ENCODE data around the gene THRB.

The THRB gene

DNA sequence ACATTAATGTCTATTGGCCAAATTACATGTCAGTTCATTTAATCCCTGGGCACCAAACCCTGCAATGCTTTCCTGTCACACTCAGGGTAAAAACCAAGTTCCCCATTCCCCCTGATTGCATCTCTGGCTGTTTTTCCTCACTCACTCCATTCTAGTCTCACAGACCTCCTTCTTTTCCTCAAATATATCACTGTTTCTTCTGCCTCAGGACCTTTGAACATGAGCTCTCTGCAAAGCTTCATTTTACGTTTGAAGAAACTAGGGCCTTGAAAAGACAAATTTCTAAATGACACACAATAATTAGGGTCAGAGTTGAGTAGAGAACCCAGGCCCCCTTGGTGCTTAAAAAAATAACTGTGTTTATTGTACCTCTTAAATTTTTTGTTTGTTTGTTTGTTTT, 230.6 kb downstream of the THRB start:
- H4K5ac ChIP-seq (ENCODE audit: low read length): no peak overlapping the region
- H2AK5ac ChIP-seq (ENCODE audit: low read length): no peak overlapping the region
- H2BK15ac ChIP-seq (replicated peaks; ENCODE audit: low read depth): no peak overlapping the region
- no peak overlapping the region for H3K9ac ChIP-seq (ENCODE audit: low read length)
- H3K56ac ChIP-seq (ENCODE audit: low read length): no peak overlapping the region
- no peak overlapping the region for H3K4ac ChIP-seq (ENCODE audit: low read depth, low read length)
- no peak overlapping the region for H3K23ac ChIP-seq (ENCODE audit: low read length)
- WGBS (ENCODE audit: extremely low coverage, insufficient coverage, low lambda C conversion rate): no CpG with 5 or more reads among the region's 1 CpG
- no peak overlapping the region for H2BK120ac ChIP-seq (ENCODE audit: low read depth, low read length)
- no peak overlapping the region for H3K4me3 ChIP-seq (ENCODE audit: low read length)
- H3K4me1 ChIP-seq (ENCODE audit: control insufficient read depth, low read depth, low read length): no peaks in the 10 kb centered on the region
- no peak overlapping the region for H2BK5ac ChIP-seq (ENCODE audit: low read length)
- H3K79me2 ChIP-seq (ENCODE audit: control insufficient read depth, insufficient read depth, low read length): no peaks in the 10 kb centered on the region
- H3K4me2 ChIP-seq (ENCODE audit: low read length): no peak overlapping the region
- no peaks in the 10 kb centered on the region for H3K36me3 ChIP-seq (ENCODE audit: control insufficient read depth, insufficient read depth, low read length)
- H4K8ac ChIP-seq (ENCODE audit: low read depth, low read length): no peak overlapping the region
- H3K27me3 ChIP-seq (ENCODE audit: insufficient read depth, low read length, poor library complexity): no peaks in the 10 kb centered on the region
- no peak for DNase-seq
- H3K27ac ChIP-seq (ENCODE audit: low read depth, low read length): no peak overlapping the region
- H3K18ac ChIP-seq (ENCODE audit: low read length): no peak overlapping the region
- no peaks in the 10 kb centered on the region for H3K79me1 ChIP-seq (ENCODE audit: low read length)

DNA sequence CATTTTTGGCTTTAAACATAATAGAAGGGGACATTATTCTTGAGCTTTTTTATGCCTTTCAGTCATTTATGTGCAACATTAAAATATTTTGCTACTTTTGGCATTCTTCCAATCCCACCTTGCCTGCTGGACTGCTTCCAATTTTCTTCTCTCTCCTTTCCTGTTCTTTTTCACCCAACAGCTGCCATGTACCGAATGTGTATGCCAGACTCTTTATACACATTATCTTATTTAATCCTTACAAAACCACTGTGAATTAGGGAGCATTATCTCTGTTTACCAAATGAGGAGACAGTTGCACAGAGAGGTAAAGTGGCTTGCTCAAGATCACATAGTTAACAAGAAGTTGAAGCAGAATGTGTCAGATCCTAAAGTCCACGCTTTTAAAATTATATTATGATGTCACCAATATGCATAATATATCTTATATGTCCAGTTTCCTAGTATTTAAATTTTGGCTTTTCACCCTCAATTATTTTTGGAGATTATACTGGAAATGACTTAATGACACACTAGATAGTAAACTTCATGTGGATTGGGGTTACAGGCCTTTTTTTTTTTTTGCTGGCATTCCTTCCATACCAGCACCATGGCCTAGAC, 231.5 kb downstream of the THRB start:
- Histone ChIP-seq H2AK5ac (ENCODE audit: low read length) (no peak overlapping the region), H4K8ac (ENCODE audit: low read depth, low read length) (no peak overlapping the region), H2BK120ac (ENCODE audit: low read depth, low read length) (no peak overlapping the region), H4K5ac (ENCODE audit: low read length) (no peak overlapping the region), H3K4me3 (ENCODE audit: low read length) (no peak overlapping the region), H3K79me2 (ENCODE audit: control insufficient read depth, insufficient read depth, low read length) (no peaks in the 10 kb centered on the region), H3K4me2 (ENCODE audit: low read length) (no peak overlapping the region), H3K4me1 (ENCODE audit: control insufficient read depth, low read depth, low read length) (no peaks in the 10 kb centered on the region), H2BK15ac (replicated peaks; ENCODE audit: low read depth) (no peak overlapping the region), H3K4ac (ENCODE audit: low read depth, low read length) (no peak overlapping the region), H3K36me3 (ENCODE audit: control insufficient read depth, insufficient read depth, low read length) (no peaks in the 10 kb centered on the region), H3K27me3 (ENCODE audit: insufficient read depth, low read length, poor library complexity) (no peaks in the 10 kb centered on the region), H3K27ac (ENCODE audit: low read depth, low read length) (no peak overlapping the region), H2BK5ac (ENCODE audit: low read length) (no peak overlapping the region), H3K56ac (ENCODE audit: low read length) (no peak overlapping the region), H3K9ac (ENCODE audit: low read length) (no peak overlapping the region), H3K23ac (ENCODE audit: low read length) (no peak overlapping the region), H3K79me1 (ENCODE audit: low read length) (no peaks in the 10 kb centered on the region), H3K18ac (ENCODE audit: low read length) (no peak overlapping the region)
- no peak for DNase-seq
- no CpG with 5 or more reads among the region's 2 CpGs for WGBS (ENCODE audit: extremely low coverage, insufficient coverage, low lambda C conversion rate)

DNA sequence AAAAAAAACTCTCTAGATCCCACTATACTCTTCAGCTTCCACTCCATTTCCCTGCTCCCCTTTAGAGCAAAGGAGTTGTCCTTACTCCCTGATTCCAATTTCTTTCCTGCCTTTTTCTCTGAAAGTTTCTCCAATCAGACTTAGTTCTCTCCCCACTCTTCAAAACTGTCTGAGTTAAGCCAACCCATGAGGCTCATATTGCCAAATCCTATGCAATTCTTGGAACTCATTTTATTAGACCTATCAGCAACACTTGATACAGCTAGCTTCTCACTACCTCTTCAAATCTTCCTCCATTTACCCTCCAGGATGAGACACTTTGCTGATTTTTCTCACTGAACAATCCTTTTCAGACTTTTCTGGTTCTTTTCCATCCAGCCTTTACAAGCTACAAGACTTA, 233.1 kb downstream of the THRB start:
- Histone ChIP-seq H3K4ac (ENCODE audit: low read depth, low read length) (no peak overlapping the region), H4K5ac (ENCODE audit: low read length) (no peak overlapping the region), H2BK15ac (replicated peaks; ENCODE audit: low read depth) (no peak overlapping the region), H3K4me1 (ENCODE audit: control insufficient read depth, low read depth, low read length) (no peaks in the 10 kb centered on the region), H3K79me1 (ENCODE audit: low read length) (no peaks in the 10 kb centered on the region), H3K9ac (ENCODE audit: low read length) (no peak overlapping the region), H3K4me2 (ENCODE audit: low read length) (no peak overlapping the region), H2BK5ac (ENCODE audit: low read length) (no peak overlapping the region), H3K79me2 (ENCODE audit: control insufficient read depth, insufficient read depth, low read length) (no peaks in the 10 kb centered on the region), H3K27ac (ENCODE audit: low read depth, low read length) (no peak overlapping the region), H2AK5ac (ENCODE audit: low read length) (no peak overlapping the region), H3K27me3 (ENCODE audit: insufficient read depth, low read length, poor library complexity) (no peaks in the 10 kb centered on the region), H2BK120ac (ENCODE audit: low read depth, low read length) (no peak overlapping the region), H3K56ac (ENCODE audit: low read length) (no peak overlapping the region), H4K8ac (ENCODE audit: low read depth, low read length) (no peak overlapping the region), H3K4me3 (ENCODE audit: low read length) (no peak overlapping the region), H3K23ac (ENCODE audit: low read length) (no peak overlapping the region), H3K36me3 (ENCODE audit: control insufficient read depth, insufficient read depth, low read length) (no peaks in the 10 kb centered on the region), H3K18ac (ENCODE audit: low read length) (no peak overlapping the region)
- DNase-seq: no peak

DNA sequence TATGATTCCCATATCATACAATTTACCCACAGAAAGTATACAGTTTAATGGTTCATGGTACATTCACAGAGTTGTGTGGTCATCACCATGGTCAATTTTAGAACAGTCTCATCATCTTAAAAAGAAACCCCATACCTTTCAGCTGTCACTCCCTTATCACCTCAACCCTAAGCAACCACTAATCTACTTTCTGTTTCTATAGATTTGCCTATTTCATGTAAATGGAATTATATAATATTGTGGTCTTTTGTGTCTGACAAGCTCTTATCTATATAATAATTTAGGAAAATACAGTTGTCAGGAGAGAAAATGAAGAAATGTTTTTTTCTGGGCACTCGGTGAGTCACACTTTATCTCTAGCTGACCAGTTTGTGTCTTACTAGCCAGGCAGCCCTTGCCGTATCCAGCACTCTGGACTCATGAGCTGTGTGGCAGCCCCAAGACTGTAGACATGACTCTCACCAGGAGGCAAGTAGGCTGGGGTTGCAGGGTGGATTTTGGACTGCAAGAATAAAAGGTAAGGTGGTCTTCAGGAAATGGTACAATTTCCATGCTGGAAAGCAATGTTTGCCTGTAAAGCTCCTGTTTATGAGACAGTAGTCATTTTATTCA, 234.6 kb downstream of the THRB start:
- Histone ChIP-seq H3K9ac (ENCODE audit: low read length) (no peak overlapping the region), H3K18ac (ENCODE audit: low read length) (no peak overlapping the region), H3K56ac (ENCODE audit: low read length) (no peak overlapping the region), H4K5ac (ENCODE audit: low read length) (no peak overlapping the region), H3K79me1 (ENCODE audit: low read length) (no peaks in the 10 kb centered on the region), H4K8ac (ENCODE audit: low read depth, low read length) (no peak overlapping the region), H3K23ac (ENCODE audit: low read length) (no peak overlapping the region), H3K27me3 (ENCODE audit: insufficient read depth, low read length, poor library complexity) (no peaks in the 10 kb centered on the region), H3K4me2 (ENCODE audit: low read length) (no peak overlapping the region), H3K4ac (ENCODE audit: low read depth, low read length) (no peak overlapping the region), H2BK120ac (ENCODE audit: low read depth, low read length) (no peak overlapping the region), H3K36me3 (ENCODE audit: control insufficient read depth, insufficient read depth, low read length) (no peaks in the 10 kb centered on the region), H3K79me2 (ENCODE audit: control insufficient read depth, insufficient read depth, low read length) (no peaks in the 10 kb centered on the region), H3K4me3 (ENCODE audit: low read length) (no peak overlapping the region), H3K27ac (ENCODE audit: low read depth, low read length) (no peak overlapping the region), H2AK5ac (ENCODE audit: low read length) (no peak overlapping the region), H3K4me1 (ENCODE audit: control insufficient read depth, low read depth, low read length) (no peaks in the 10 kb centered on the region), H2BK5ac (ENCODE audit: low read length) (no peak overlapping the region), H2BK15ac (replicated peaks; ENCODE audit: low read depth) (no peak overlapping the region)
- WGBS (ENCODE audit: extremely low coverage, insufficient coverage, low lambda C conversion rate): no CpG with 5 or more reads among the region's 2 CpGs
- no peak for DNase-seq

DNA sequence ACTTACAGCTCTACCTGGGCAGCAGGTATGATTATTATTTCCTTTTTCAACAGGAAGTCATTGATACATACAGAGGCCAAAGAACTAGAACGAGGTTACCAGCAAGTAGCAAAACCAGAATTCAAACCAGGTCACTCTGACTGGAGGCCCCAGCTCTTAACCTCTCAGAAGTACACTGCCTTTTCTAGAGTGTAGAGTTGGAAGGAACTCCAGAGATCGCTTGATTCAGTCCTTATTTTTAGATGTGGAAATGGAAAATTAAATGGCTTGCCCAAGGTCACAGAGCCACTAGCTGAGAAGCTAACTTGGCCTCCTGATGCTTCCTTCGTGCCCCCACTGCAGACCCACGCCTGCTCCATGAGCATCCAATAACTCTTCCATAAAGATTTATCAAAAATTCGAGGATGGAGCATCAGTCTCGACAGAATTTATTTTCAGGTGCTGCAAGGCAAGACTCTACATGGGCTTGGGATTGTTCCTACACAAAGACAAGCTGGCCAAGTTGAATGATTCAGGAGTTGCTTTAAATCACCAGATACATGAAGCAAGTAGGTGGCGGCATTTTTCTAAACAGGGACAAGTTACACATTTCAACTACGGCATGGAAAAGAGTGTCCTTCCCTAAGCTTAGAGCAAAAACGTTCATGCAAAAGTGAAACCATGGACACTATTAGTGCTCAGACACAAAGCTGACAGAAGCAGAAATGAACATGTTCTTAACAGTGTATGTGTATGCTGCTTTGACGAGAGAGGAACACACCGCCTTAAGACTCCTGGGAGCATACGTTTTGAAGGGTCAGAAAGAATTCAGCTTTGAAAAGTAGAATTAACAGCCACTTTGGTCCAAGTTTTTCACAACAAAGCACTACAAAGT, 235.7 kb downstream of the THRB start:
- no peak overlapping the region for H2BK15ac ChIP-seq (replicated peaks; ENCODE audit: low read depth)
- H4K5ac ChIP-seq (ENCODE audit: low read length): no peak overlapping the region
- H2AK5ac ChIP-seq (ENCODE audit: low read length): no peak overlapping the region
- H4K8ac ChIP-seq (ENCODE audit: low read depth, low read length): no peak overlapping the region
- no peak overlapping the region for H3K27ac ChIP-seq (ENCODE audit: low read depth, low read length)
- H3K23ac ChIP-seq (ENCODE audit: low read length): no peak overlapping the region
- no peaks in the 10 kb centered on the region for H3K36me3 ChIP-seq (ENCODE audit: control insufficient read depth, insufficient read depth, low read length)
- no peak overlapping the region for H2BK120ac ChIP-seq (ENCODE audit: low read depth, low read length)
- no peaks in the 10 kb centered on the region for H3K79me2 ChIP-seq (ENCODE audit: control insufficient read depth, insufficient read depth, low read length)
- no peak overlapping the region for H3K18ac ChIP-seq (ENCODE audit: low read length)
- H3K4me1 ChIP-seq (ENCODE audit: control insufficient read depth, low read depth, low read length): no peaks in the 10 kb centered on the region
- no peak overlapping the region for H3K56ac ChIP-seq (ENCODE audit: low read length)
- no peak overlapping the region for H3K4me2 ChIP-seq (ENCODE audit: low read length)
- no peaks in the 10 kb centered on the region for H3K27me3 ChIP-seq (ENCODE audit: insufficient read depth, low read length, poor library complexity)
- H3K4me3 ChIP-seq (ENCODE audit: low read length): no peak overlapping the region
- WGBS (ENCODE audit: extremely low coverage, insufficient coverage, low lambda C conversion rate): no CpG with 5 or more reads among the region's 12 CpGs
- no peak overlapping the region for H3K4ac ChIP-seq (ENCODE audit: low read depth, low read length)
- H3K9ac ChIP-seq (ENCODE audit: low read length): no peak overlapping the region
- H3K79me1 ChIP-seq (ENCODE audit: low read length): no peaks in the 10 kb centered on the region
- DNase-seq: no peak
- no peak overlapping the region for H2BK5ac ChIP-seq (ENCODE audit: low read length)
